Choroid plexus epithelial cell (primary cell): ENCODE results near the gene CRACR2B.

Experiments used
- DNase-seq: peaks from one replicate; pipeline ENCODE4 v3.0.0-alpha.2; 2010; ENCODE audit warnings: low read depth
- H3K4me3 ChIP-seq: 2 replicates; pipeline ENCODE4 v1.5.1; 2011; ENCODE audit warnings: low read depth, mild to moderate bottlenecking, control low read depth, low read length, moderate library complexity
- CTCF ChIP-seq: conservative IDR thresholded peaks from 2 replicates; pipeline ENCODE4 v1.5.1; 2011; ENCODE audit warnings: low read depth, mild to moderate bottlenecking, control low read depth, inconsistent platforms, low read length, moderate library complexity

The CRACR2B gene

DNA sequence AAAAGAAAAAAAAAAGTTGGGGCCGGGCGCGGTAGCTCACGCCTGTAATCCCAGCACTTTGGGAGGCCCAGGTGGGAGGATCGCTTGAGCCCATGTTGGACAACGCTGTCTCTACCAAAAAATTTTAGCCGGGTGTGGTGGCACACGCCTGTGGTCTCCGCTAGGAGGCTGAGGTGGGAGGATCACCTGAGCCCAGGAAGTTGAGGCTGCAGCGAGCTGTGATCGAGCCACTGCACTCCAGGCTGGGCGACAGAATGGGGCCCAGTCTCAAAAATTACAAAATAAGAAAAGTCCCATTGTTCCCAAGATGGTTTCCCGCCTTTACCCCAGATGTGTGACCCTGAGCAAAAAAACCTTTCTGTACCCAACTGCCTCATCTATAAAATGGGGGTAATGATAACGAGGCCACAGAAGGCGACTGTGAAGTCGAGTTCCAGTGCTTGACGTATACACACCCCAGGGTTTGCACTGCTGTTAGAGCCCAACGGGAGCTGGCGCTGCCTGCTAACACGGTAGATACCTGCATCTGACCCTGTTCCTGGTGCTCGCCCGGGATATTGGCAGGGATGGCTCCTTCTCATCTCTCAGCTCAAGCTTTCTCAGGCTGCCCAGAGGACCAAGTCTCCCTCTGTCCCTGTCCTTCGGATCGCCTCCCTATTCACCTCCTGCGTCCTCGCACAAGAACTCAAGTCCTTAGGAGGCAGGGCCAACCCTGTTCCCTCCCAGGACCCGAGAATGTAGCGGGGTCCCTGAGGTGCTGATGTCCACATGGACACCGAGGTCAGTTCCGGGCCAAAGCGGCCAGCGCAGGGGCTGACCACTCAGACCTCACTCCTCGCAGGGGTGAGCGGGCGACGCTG is 19.1 kb upstream of the CRACR2B start:
- DNase-seq: no peak
- TF ChIP-seq CTCF: no peak
- peak overlapping the region; percentile 93 for H3K4me3 ChIP-seq

DNA sequence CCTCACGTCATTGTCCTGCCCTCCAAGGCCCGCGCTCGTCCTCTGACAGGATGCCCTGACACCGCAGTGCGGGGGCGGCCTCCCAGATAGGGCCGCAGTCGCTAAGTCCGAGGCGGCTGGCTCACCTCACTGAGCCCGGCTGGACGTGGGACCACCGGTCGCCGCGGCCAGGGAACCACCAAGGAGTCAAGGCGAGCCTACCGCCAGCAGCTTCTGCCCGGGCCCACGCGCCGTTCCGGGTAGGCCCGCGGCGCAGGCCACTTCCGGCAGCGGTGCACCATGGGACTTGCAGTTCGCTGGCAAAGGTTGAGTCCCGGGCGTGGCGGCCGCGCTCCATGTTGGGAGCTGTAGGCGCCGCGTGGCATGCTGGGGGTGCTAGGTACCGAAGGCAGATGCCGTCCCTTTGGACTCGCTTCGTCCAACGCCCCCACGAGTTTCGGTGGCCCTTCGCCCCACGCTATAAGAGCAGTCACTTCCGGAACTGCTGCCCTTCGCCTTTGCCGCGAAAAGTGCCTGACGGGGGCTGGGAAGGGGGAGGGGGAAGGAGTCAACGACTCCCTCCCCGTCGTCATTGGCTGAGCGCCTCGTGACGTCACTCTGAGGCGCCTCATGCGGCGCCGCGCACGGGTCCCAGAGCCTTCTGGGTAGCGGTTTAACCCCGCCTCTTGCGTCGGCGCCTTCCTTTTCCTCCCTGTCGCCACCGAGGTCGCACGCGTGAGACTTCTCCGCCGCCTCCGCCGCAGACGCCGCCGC is 18.3 kb upstream of the CRACR2B start, which contains the start of gene RPLP2:
TSS of gene RPLP2 (plus strand) at position 681 of the 753 bp plus-strand sequence. CDS start 268 bp downstream, outside the sequence.
- DNase-seq: peak; percentile 98
- TF ChIP-seq CTCF: no peak
- peak within 1 kb of the TSS; percentile 93 for H3K4me3 ChIP-seq

DNA sequence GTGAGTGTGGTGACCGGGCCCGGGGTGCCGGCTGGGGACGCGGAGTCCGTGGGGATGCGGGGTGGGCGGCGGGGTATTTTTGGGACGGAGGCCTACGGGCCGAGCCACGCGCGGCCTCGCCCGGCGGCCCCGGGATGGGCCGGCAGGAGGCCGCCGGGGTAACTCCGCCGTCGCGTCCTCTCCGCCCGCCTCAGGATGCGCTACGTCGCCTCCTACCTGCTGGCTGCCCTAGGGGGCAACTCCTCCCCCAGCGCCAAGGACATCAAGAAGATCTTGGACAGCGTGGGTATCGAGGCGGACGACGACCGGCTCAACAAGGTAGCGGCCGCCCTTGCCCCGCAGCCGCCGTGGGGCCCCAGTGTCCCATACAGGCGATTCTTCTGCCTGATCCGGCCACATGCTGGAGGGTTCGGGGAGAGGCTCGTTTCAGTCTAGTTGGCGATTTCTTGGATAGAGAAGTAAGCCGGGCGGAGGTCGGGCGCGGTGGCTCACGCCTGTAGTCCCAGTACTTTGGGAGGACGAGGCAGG is 17.6 kb upstream of the CRACR2B start:
- TF ChIP-seq CTCF: no peak
- no peak for DNase-seq
- H3K4me3 ChIP-seq: peak overlapping the region; percentile 93

DNA sequence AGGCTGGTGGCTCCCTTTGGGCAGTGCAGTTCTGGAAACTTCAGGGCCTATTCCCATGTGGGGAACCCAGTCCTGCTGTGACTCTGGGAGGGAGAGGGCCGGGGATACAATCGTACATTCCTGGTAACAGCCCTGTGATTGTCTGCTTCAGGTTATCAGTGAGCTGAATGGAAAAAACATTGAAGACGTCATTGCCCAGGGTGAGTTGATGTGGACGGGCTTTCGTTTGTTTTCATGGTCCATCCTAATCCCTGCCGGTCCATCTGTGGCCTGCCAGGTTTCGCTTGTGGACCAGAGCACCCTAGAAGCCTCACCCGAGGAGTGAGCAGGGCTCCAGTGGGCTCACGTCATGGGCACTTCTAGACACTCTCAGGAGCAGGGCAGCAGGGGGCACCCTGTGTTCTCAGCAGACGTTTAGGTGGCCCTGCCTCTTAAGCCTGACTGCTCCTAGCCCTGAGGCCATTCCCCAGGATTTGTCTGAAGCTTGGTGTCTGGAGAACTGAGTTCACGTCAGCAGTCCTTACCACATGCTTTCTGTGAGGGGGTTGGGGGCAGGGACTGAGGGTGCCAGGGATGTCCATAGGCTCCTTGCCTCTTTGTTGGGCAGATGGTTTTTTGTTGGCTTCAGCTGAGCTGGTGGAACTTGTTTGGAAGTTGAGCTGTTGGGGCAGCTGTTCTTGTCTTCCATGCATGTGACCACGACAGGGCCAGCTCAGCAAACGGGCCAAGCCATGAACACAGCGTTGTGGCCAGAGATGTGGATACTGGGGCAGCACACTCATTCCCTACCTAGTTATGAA is 16.1 kb upstream of the CRACR2B start:
- peak overlapping the region; percentile 93 for H3K4me3 ChIP-seq
- DNase-seq: peak; percentile 40
- peak; percentile 34 for TF ChIP-seq CTCF

DNA sequence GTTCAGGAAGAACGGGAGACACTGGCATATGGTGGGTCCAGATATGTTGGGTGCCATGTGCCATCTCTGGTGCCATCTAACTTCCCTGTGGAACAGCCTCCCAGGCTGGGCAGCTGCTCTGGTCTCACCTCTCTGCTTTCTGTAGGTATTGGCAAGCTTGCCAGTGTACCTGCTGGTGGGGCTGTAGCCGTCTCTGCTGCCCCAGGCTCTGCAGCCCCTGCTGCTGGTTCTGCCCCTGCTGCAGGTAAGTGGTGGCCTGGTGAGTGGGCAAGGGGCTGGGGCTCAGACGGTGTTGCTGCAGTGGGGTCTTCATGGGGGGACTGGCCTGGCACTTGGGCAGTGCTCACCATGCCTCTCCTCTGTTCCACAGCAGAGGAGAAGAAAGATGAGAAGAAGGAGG is 15.3 kb upstream of the CRACR2B start:
- no peak overlapping the region for H3K4me3 ChIP-seq
- DNase-seq: no peak
- TF ChIP-seq CTCF: no peak

- no peak for TF ChIP-seq CTCF
- H3K4me3 ChIP-seq: no peak overlapping the region
- no peak for DNase-seq
Observed at GRCh38 chr11:813072-813455, 14.7 kb upstream of the CRACR2B start.
